NCI-H524 treated with DMSO at 0.1 percent for 48 hours (cell line): Measurements from ENCODE around the gene LGALS12.

Experiments used
- DNase-seq: peaks from one replicate; lab custom pipeline; 2025; lab: John Stamatoyannopoulos, UW

The LGALS12 gene, protein sequence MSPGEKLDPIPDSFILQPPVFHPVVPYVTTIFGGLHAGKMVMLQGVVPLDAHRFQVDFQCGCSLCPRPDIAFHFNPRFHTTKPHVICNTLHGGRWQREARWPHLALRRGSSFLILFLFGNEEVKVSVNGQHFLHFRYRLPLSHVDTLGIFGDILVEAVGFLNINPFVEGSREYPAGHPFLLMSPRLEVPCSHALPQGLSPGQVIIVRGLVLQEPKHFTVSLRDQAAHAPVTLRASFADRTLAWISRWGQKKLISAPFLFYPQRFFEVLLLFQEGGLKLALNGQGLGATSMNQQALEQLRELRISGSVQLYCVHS

DNA sequence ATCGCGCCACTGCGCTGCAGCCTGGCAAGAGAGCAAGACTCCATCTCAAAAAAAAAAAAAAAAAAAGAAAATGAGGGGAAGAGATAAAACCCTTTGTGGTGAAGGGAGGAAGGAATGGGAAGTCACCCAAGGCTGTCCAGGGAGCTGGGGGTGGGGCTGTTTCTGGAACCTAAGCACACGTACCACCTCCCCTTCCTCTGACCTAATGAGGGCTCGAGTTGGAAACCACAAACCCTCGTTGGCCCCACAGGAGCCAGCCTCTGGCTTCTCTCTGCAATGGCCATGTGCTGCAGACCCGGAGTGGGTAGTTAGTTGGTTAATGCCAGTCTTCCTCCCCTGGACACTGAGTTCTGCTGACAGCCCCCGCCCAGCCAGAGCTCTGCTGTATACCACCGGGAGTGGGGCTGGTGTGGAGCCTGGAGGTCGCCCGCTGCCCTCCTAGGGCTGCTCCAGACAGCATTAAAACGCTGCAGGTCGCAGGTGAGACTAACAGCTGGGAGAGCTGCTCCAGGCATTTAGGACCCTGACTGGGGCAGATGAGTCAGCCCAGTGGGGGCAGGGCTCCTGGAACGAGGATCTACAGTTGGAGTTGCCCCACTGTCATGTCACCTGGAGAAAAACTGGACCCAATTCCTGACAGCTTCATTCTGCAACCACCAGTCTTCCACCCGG lies at the start of gene LGALS12:
TSS of gene LGALS12 (plus strand) at position 228 of the 672 bp plus-strand sequence. CDS start at position 603, 375 bp downstream.
- DNase-seq, result no peak

GRCh38 chr11:63459586-63459985 lies 46.3 kb upstream of the LGALS12 start:
- DNase-seq, result no peak

- DNase-seq, result no peak
Observed at GRCh38 chr11:63462137-63462536, 43.7 kb upstream of the LGALS12 start.

DNA sequence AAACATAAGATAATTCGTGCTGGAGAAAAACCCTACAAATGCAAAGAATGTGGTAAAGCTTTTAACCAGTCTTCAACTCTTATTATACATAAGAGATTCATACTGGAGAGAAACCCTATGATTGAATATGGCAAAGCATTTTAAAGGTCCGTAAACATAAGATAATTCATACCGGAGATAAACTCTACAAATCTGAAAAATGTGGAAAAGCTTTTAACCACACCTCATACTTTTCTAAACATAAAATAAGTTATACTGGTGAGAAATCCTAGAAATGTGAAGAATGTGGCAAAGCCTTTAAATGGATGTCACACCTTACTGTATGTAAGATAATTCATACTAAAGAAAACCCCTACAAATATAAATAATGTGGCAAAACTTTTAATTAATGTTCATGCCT lies 35.6 kb upstream of the LGALS12 start:
- DNase-seq, result no peak

- no peak for DNase-seq
Observed at GRCh38 chr11:63472372-63472771, 33.5 kb upstream of the LGALS12 start.

DNA sequence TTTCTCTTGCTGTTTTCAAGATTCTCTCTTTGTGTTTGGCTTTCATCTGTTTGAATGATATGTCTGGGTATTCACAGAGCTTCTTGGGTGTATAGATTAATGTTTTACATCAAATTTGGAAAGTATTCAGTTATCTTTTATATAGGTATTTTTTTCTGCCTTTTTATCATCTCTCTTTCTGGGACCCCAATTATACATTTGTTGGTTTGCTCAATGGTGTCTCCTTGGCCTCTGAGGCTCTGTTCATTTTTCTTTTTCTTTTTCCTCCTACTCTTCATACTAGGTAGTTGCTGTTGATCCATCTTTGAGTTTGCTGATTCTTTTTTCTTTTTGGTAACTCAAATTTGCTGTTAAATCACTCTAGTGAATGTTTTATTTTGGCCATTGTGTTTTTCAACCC lies 29.3 kb upstream of the LGALS12 start:
- DNase-seq, result no peak

GRCh38 chr11:63478896-63479295 lies 27.0 kb upstream of the LGALS12 start:
- DNase-seq, result peak; percentile 29

GRCh38 chr11:63480039-63480438 lies 25.8 kb upstream of the LGALS12 start:
- no peak for DNase-seq

DNA sequence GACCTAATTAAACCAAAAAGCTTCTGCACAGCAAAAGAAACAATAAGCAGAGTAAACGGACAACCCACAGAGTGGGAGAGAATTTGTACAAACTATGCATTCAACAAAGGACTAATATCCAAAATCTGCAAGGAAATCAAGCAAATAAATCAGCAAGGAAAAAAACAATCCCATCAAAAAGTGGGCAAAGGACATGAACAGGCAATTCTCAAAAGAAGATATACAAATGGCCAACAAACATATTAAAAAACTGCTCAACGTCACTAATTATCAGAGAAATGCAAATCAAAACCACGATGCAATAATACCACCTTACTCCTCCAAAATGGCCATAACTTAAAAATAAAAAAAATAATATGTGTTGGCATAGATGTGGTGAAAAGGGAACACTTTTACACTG lies 20.1 kb upstream of the LGALS12 start:
- DNase-seq, result no peak

- no peak for DNase-seq
Observed at GRCh38 chr11:63488789-63489188, 17.1 kb upstream of the LGALS12 start.

DNA sequence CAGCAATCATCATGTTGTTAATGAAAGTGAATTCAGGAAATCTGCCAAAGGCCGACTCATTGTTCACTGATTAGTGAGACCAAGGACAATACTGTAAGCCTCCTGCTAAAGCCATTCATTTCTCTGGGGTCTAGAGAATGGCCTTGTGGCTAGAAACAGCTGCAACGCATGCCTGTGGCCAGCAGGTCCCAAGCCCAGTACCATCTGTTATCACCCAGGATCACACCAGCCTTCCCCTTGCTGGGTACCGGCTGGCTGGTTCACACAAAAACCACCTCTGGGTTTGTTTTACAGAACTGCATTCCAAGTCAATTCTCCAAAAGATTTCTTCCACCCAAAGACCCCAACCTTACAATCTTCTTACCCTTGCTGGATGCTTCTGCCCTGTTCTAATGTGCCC lies 16.0 kb upstream of the LGALS12 start:
- no peak for DNase-seq

DNA sequence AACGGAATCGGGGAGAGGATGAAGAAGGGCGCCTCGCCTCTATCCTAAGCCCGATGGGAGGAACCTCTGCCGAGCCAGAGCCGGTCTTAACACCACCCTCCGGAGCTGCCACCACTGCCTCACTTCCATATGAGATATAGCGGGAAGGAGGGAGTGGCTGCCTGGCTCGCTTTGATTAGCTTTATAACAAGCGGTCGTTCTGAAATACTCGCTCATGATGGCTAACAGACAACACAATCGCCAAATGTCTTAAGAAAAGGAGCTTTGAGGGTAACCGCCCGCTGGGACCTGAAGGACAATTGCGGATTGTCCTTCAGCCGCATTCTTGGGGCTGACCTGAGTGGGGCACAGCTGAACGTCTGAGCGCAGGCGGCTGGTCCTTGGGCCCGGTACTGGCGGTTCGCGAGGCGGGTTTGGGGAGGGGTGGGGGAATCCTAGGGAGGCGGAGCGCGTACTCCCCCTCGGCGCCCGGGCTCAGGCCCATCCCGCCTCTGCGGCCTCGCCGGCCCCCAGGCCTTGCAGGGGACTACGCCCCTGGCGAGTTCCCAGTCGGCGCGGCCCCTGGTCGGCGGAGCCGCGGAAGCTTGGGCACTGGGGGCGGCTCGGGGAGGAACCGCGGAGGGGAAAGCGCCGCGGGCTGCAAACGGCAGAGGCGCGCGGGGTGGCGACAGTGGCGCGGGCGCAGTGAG lies 15.2 kb upstream of the LGALS12 start, which contains the start of gene PLAAT5:
TSS of gene PLAAT5 (minus strand) at position 617 of the 689 bp plus-strand sequence. CDS start at position 484, 133 bp downstream.
- DNase-seq, result no peak

DNA sequence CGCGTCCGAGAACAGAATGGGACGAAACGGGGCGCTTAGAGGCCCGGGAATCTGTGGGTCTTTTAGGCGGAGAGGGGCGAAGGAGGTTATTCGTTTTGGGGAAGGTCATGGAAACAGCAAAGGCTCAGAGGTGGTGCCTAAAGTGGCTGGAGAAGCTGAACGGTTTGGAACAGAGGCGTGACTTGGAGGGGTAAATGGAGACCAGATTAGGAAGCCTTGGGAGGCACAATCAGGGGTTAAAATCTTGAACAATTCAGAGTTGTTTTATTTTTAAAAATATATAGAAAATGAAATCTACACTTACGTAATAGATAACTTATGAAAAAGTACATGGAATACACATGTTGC lies 14.7 kb upstream of the LGALS12 start:
- no peak for DNase-seq

- DNase-seq, result no peak
Observed at GRCh38 chr11:63491636-63492372, 14.1 kb upstream of the LGALS12 start.

GRCh38 chr11:63492441-63492840 lies 13.4 kb upstream of the LGALS12 start:
- no peak for DNase-seq

DNA sequence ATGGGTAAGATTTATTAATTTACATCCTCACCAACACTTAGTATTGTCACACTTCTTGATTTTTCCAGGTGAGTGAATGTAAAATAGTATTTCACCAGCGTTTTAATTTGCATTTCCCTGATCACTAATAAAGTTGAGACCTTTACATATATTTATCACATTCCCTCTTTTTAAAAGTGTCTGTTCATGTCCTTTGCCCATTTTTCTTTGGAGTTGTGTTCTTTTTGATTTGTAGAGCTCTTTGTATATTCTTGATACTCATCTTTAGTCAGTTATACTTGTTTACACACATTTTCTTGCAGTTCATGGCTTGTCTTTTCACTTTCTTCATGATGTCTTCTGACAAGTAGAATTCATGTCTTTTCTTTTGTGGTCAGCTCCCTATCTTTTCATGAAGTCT lies 12.8 kb upstream of the LGALS12 start:
- no peak for DNase-seq

DNA sequence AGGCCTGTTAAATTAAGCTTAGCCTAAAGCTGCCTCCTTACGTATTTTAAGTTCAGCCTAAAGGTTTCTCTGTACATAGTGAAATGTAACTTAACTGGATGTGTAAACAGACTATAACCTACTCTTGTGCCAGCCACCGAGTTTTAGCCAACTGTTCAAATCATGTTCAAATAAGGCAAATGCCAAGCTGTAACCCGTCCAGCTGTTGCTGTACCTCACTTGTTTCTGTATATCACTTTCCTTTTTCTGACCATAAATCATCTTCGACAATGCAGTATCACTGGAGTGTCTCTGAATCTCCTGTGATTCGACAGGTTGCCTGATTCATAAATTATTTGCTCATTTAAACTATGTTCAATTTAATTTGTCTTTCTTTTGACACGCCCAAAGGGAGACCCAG lies 10.9 kb upstream of the LGALS12 start:
- DNase-seq, result no peak

GRCh38 chr11:63499874-63500273 lies 6.0 kb upstream of the LGALS12 start:
- DNase-seq, result no peak

GRCh38 chr11:63501236-63501635 lies 4.6 kb upstream of the LGALS12 start:
- no peak for DNase-seq

- DNase-seq, result no peak
Observed at GRCh38 chr11:63502252-63502820, 3.5 kb upstream of the LGALS12 start.

DNA sequence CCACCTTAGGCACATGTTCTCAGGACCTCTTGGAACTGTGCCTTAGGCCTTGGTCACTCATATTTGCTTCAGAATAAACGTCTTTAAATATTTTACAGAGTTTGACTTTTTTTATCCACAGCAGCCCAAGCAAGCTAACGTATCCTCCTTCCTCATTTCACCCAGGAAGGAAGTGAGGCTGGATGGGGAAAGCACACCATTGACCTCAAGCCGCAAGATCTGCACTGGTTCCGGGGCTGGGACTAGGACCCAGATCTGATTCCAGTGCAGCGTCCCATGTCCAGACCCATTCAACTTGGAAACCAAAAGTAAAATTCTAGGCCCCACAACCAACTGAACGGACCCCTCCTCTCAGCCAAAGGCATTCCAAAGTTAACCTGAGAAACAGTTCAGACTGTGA lies 2.4 kb upstream of the LGALS12 start:
- DNase-seq, result no peak

GRCh38 chr11:63504054-63504453 lies 1.8 kb upstream of the LGALS12 start:
- DNase-seq, result no peak
